GM19238 (cell line): Measurements from ENCODE around the gene SPRYD3.
A peak's percentile ranks its signal among the peaks of the same experiment; 100 is the strongest.

ENCODE experiments used
- DNase-seq: peaks from one replicate; pipeline ENCODE4 v3.0.0; 2011; ENCODE audit warnings: low spot score; ENCODE audit not compliant: insufficient read length

The SPRYD3 gene

GRCh38 chr12:53082637-53083175 lies 3.5 kb upstream of the SPRYD3 start:
- no peak for DNase-seq

DNA sequence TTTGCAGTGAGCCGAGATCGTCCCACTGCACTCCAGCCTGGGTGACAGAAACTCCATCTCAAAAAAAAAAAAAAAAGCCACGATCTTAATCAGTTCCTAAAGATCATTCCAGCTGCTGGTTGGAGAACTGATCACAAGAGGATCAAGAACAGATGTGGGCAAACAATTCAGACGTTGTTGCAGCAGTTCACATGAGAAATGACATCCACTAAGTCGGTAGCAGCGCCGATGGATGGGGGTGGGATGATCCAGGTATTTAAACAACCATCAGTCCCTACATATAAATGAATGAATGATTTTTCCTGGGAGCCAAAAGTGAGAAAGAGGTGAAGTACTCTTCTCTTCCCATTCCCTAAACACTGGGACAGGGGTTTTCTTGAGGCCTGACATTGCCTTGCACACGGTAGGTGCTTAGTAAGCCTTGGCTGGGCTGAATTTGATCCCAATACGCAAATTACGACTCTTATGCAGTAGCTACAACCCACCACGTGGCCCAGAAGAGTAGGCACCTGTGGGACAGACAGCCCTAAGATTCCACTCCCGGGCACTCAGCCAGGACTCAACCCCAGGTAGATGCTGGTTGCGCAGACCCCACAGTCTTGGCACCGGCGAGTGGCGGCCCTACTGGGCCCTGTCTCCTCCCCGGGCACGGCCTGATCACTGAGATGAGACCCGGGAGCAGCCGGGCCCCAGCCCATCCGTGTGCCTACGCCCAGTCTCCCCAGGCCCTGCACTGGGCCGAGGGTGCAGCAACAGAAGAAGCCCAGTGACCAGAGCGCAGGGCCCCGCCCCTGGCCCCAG lies 565 bp downstream of the SPRYD3 start:
- DNase-seq: no peak

- no peak for DNase-seq
Measured at GRCh38 chr12:53077030-53077429, 2.2 kb downstream of the SPRYD3 start.

DNA sequence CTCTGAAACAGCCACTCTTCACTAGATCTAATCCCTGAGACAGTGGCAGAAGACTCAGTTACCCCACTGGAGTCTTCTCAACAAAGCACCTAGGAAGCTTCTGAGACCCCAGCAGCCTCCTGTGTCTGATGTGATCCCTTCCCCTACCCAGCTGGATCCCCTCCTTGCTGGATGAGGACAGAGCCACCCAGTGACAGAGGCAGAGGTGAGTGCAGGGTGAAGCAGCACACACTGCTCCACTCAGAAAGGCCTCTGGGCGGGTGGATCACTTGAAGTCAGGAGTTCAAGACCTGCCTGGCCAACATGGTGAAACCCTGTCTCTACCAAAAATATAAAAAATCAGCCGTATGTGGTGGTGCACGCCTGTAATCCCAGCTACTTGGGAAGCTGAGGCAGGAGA lies 2.7 kb downstream of the SPRYD3 start:
- DNase-seq: no peak

GRCh38 chr12:53074999-53075370 lies 4.2 kb downstream of the SPRYD3 start:
- DNase-seq: no peak

DNA sequence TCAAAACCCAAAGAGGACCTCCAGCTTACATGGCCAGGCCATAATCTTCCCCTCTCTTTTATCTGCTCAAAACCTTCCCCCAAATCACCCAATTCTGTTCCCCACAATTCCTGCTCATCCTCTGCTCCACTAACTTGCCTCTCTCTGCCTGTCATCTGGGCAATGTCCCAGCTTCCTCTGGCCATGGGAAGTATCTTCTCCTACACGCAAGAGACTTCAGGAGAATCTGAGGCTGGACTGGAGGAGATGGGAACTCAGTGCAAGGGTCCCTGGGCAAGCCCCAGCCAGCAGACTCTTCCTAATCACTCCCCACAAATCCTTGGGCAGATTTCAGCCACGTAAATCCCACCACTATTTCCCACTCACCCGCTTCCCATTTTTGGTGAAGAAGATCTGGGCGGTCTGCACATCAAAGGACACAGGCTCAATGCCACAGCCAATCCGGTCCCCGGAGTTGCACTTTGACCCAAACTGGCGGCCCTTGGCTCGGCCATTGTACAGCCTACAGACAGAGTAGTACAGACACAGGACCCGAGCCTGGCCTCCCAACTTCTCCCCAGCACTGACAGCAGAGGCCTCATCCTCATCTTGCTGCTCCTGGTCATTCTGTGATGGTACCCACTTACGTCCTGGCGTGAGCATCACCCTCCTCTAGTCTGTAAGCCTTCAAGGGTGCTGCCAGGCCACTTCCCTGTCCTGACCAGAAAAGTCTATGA lies 4.7 kb downstream of the SPRYD3 start:
- no peak for DNase-seq

GRCh38 chr12:53073881-53074280 lies 5.3 kb downstream of the SPRYD3 start:
- DNase-seq: no peak

GRCh38 chr12:53071591-53072551 lies 7.3 kb downstream of the SPRYD3 start:
- no peak for DNase-seq

- no peak for DNase-seq
Measured at GRCh38 chr12:53070877-53071492, 8.2 kb downstream of the SPRYD3 start.

DNA sequence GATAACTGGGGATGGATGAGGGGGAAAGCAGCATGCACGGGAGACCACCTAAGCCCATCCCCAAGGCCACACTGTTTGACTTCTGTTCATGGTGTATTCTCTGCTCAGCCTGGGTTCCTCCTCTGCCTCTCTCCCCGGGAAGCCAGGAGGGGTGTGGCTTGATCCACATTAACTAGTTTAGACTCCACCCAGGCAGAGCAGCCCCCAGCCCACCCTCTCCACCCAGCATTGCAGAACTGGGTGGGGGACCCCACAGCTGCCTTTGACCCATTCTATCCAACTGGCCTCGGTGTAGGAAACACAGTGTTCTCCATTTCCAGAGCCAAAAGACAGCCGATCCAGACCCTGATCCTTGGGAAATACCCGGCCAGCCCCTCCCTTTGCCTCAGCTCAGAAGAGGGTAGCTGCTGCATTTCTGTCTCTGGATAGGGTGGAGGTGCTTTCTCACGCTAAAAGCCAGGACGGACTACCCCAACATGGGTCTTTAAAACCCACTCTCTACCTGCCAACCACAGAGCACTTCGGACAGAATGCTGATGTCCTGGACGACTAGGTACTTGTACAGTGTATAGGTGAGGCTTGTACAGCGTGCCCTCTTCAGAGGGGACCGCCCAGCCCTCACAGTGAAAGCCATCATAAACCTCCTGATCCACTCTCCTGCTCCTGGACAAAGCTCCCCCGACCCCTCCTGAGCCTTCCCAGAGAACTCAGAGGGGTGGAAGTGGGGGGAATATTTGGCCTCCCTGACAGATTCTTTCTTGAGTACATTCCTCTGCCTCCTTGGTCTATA lies 9.4 kb downstream of the SPRYD3 start:
- DNase-seq: no peak

- DNase-seq: no peak
Measured at GRCh38 chr12:53068811-53069585, 10.2 kb downstream of the SPRYD3 start.

- no peak for DNase-seq
Measured at GRCh38 chr12:53067993-53068770, 11.0 kb downstream of the SPRYD3 start.

GRCh38 chr12:53067074-53067992 lies 11.9 kb downstream of the SPRYD3 start:
- DNase-seq: no peak

DNA sequence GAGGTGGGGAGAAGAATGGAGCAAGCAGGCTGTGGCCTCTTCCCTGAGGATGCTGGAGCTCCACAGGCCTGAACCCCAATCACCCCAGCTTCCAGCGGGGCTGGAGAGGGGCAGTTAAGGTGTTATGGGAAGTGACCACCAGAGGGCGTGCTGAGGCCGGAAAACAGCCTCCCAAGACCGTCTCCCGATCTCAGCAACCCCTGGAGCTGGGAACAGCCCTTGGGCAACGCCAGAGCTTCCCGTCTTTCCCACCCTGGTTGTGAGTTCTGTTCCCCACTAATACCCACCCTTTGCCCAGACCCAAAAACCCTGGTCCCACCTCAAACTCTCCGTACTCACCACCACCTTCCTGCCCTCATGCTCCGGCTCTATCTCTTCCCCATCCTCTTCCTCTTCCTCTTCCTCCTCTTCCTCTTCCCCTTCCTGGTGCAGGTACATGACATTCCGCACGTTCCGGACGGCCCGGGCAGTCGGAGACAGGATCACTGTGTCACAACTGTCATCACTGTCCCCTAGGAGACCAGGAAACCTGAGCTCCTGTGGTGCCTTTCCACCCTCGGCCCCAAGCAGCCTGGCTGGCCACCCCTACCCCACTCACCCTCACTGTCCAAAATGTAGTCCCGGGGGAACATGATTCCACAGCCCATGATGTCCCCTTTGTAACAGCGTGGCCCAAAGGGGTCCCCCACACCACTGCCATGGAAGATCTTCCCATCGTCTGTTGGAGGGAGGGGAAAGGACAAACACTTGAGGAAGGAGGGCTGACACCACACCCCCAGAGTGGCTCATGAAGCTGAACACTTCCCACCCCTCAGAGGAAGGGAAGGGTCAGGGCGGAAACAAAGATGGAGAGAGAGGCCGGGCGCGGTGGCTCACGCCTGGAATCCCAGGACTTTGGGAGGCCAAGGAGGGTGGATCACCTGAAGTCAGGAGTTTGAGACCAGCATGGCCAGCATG lies 12.9 kb downstream of the SPRYD3 start:
- DNase-seq: peak; percentile 82

GRCh38 chr12:53065470-53065869 lies 13.7 kb downstream of the SPRYD3 start:
- DNase-seq: no peak

GRCh38 chr12:53064613-53065436 lies 14.4 kb downstream of the SPRYD3 start:
- no peak for DNase-seq
